Measurements from ENCODE around the gene ZNF385B.

ZNF385B gene

GRCh38 chr2:179553382-179553781, 308.0 kb downstream of the ZNF385B start:
- Histone ChIP-seq H2AFZ (ENCODE audit: low read length) (no peak overlapping the region), H3K4me2 (ENCODE audit: low read depth, low read length) (no peak overlapping the region), H3K27me3 (replicated peaks; ENCODE audit: insufficient read depth, low read length) (no peaks in the 10 kb centered on the region), H3K9ac (ENCODE audit: low read length) (no peak overlapping the region), H3K9me3 (replicated peaks; ENCODE audit: insufficient read depth, low read length) (no peaks in the 10 kb centered on the region), H3K79me2 (ENCODE audit: low read length) (no peaks in the 10 kb centered on the region), H3K4me1 (ENCODE audit: low read length) (peaks cover 4% of the 10 kb centered on the region; the same call in 1 of the 2 replicates), H3K9me2 (replicated peaks; ENCODE audit: insufficient read depth, low read length) (no peaks in the 10 kb centered on the region), H3K4me3 (ENCODE audit: low read length) (no peak overlapping the region), H4K20me1 (ENCODE audit: insufficient read depth, low read length) (no peaks in the 10 kb centered on the region), H3F3A (ENCODE audit: insufficient read depth, low read length) (no peaks in the 10 kb centered on the region), H3K36me3 (replicated peaks; ENCODE audit: insufficient read depth, low read length) (no peaks in the 10 kb centered on the region), H3K27ac (ENCODE audit: low read length) (no peak overlapping the region)
- no peak for DNase-seq
- TF ChIP-seq, protein P1, sequence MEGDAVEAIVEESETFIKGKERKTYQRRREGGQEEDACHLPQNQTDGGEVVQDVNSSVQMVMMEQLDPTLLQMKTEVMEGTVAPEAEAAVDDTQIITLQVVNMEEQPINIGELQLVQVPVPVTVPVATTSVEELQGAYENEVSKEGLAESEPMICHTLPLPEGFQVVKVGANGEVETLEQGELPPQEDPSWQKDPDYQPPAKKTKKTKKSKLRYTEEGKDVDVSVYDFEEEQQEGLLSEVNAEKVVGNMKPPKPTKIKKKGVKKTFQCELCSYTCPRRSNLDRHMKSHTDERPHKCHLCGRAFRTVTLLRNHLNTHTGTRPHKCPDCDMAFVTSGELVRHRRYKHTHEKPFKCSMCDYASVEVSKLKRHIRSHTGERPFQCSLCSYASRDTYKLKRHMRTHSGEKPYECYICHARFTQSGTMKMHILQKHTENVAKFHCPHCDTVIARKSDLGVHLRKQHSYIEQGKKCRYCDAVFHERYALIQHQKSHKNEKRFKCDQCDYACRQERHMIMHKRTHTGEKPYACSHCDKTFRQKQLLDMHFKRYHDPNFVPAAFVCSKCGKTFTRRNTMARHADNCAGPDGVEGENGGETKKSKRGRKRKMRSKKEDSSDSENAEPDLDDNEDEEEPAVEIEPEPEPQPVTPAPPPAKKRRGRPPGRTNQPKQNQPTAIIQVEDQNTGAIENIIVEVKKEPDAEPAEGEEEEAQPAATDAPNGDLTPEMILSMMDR (IDR thresholded peaks at IDR 0.05; ENCODE audit: low read length): no peak
- TF ChIP-seq EZH2 (optimal IDR thresholded peaks at IDR 0.05; ENCODE audit: low read depth, low read length) (no peak), EZH2phosphoT487 (IDR thresholded peaks at IDR 0.05; ENCODE audit: low read length) (no peak)

DNA sequence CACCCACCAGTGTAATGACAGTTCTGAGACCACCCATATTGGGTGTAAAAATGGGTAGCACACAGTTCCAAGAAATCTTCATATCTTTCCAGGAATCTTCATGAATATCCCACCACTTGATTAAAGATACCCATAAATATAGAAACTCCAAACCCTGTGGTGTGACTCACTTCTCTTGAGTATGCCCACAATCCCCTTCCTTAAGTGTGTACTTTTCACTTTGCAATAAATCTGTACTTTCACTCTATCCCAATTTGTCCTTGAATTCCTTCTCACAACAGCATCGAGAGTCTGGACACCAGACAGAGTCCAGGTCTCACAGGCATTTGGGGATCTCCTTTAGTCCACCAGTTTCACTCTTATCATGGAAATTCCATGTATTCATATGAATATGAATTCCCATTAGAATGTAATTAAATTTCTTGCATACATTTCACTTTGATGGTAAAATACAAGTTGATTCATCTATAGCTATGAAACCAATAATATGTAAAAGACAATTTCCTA, 309.8 kb downstream of the ZNF385B start:
- Histone ChIP-seq H3K27me3 (replicated peaks; ENCODE audit: insufficient read depth, low read length) (no peaks in the 10 kb centered on the region), H4K20me1 (ENCODE audit: insufficient read depth, low read length) (no peaks in the 10 kb centered on the region), H2AFZ (ENCODE audit: low read length) (no peak overlapping the region), H3F3A (ENCODE audit: insufficient read depth, low read length) (no peaks in the 10 kb centered on the region), H3K9ac (ENCODE audit: low read length) (no peak overlapping the region), H3K4me2 (ENCODE audit: low read depth, low read length) (no peak overlapping the region), H3K4me3 (ENCODE audit: low read length) (no peak overlapping the region), H3K36me3 (replicated peaks; ENCODE audit: insufficient read depth, low read length) (no peaks in the 10 kb centered on the region), H3K27ac (ENCODE audit: low read length) (no peak overlapping the region), H3K4me1 (ENCODE audit: low read length) (no peaks in the 10 kb centered on the region), H3K79me2 (ENCODE audit: low read length) (no peaks in the 10 kb centered on the region), H3K9me2 (replicated peaks; ENCODE audit: insufficient read depth, low read length) (no peaks in the 10 kb centered on the region), H3K9me3 (replicated peaks; ENCODE audit: insufficient read depth, low read length) (no peaks in the 10 kb centered on the region)
- TF ChIP-seq, protein P1 (IDR thresholded peaks at IDR 0.05; ENCODE audit: low read length): no peak
- no peak for TF ChIP-seq EZH2 (optimal IDR thresholded peaks at IDR 0.05; ENCODE audit: low read depth, low read length)
- TF ChIP-seq EZH2phosphoT487 (IDR thresholded peaks at IDR 0.05; ENCODE audit: low read length): no peak
- DNase-seq: no peak

DNA sequence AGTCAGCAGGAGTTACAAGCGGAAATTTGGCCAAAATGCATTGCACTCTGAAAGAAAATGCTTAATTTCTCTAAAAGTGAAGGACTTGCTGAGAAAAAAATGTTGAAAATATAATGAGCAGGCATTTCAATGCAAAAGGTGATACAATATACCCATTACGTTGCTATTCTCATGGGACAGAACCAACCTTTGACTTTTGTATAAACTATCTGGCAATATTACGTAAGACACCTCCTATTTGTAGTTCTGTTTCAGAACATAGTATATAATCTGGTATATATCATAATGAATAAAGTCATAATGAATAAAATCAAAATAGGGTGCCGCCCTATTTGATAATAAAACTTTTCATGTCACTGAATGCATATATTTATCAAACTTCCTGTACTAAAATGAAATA, 310.6 kb downstream of the ZNF385B start:
- Histone ChIP-seq H3K27me3 (replicated peaks; ENCODE audit: insufficient read depth, low read length) (no peaks in the 10 kb centered on the region), H2AFZ (ENCODE audit: low read length) (no peak overlapping the region), H3K4me1 (ENCODE audit: low read length) (no peaks in the 10 kb centered on the region), H3F3A (ENCODE audit: insufficient read depth, low read length) (no peaks in the 10 kb centered on the region), H3K9me3 (replicated peaks; ENCODE audit: insufficient read depth, low read length) (no peaks in the 10 kb centered on the region), H4K20me1 (ENCODE audit: insufficient read depth, low read length) (no peaks in the 10 kb centered on the region), H3K79me2 (ENCODE audit: low read length) (no peaks in the 10 kb centered on the region), H3K36me3 (replicated peaks; ENCODE audit: insufficient read depth, low read length) (no peaks in the 10 kb centered on the region), H3K27ac (ENCODE audit: low read length) (no peak overlapping the region), H3K9me2 (replicated peaks; ENCODE audit: insufficient read depth, low read length) (no peaks in the 10 kb centered on the region), H3K9ac (ENCODE audit: low read length) (no peak overlapping the region), H3K4me2 (ENCODE audit: low read depth, low read length) (no peak overlapping the region), H3K4me3 (ENCODE audit: low read length) (no peak overlapping the region)
- TF ChIP-seq, protein P1 (IDR thresholded peaks at IDR 0.05; ENCODE audit: low read length): no peak
- TF ChIP-seq EZH2phosphoT487 (IDR thresholded peaks at IDR 0.05; ENCODE audit: low read length): no peak
- TF ChIP-seq EZH2 (optimal IDR thresholded peaks at IDR 0.05; ENCODE audit: low read depth, low read length): no peak
- DNase-seq: no peak

Measured in MM.1S (cell line).